WERI-Rb-1 (cell line): Measurements from ENCODE around the gene SNX24.

Experiments
- DNase-seq: peaks from one replicate; pipeline ENCODE4 v3.0.0-alpha.2; 2020
- H3K27ac ChIP-seq: fragments of 250-450 bp; sonication (Bioruptor Pico); 2 replicates; pipeline ENCODE4 v1.5.1; 2020; ENCODE audit warnings: mild to moderate bottlenecking, moderate library complexity
- H3K27me3 ChIP-seq: fragments of 250-450 bp; sonication (Bioruptor Pico); 2 replicates; pipeline ENCODE4 v1.5.1; 2021; ENCODE audit warnings: mild to moderate bottlenecking, low read depth, moderate library complexity; ENCODE audit not compliant: insufficient read depth, severe bottlenecking
- H3K36me3 ChIP-seq: fragments of 250-450 bp; sonication (Bioruptor Pico); 2 replicates; pipeline ENCODE4 v1.5.1; 2020; ENCODE audit warnings: mild to moderate bottlenecking, moderate library complexity
- H3K4me3 ChIP-seq: 2 replicates; pipeline ENCODE4 v1.5.1; 2011; ENCODE audit warnings: low read depth, mild to moderate bottlenecking, control low read depth, low read length
- H3K9me3 ChIP-seq: fragments of 250-450 bp; sonication (Bioruptor Pico); 2 replicates; pipeline ENCODE4 v1.5.1; 2021; ENCODE audit warnings: mild to moderate bottlenecking, moderate library complexity; ENCODE audit not compliant: severe bottlenecking
- CTCF ChIP-seq: IDR thresholded peaks from 2 replicates; pipeline ENCODE4 v1.5.1; 2011; ENCODE audit warnings: low read depth, mild to moderate bottlenecking, control low read depth, inconsistent platforms, low read length

The SNX24 gene

DNA sequence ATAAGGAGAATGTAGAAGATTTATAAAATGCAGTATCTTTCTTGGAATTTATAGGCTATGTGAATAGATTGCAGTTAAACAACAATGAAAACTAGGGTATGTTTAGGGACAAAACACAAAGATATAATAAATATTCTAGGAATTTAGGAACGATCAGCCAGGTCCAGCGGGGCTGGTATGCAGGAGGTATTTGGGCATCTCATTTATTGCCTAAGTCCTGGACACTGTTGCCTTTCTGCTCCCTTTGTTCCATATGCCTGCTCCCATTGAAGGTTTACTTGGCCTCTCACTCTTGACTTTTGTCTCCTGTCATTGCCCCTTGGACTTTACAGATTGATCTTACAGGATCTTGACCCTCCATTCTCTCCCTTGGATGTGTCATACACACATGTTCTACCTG lies 55.9 kb downstream of the SNX24 start:
- H3K27me3 ChIP-seq: no peaks in the 10 kb centered on the region
- H3K9me3 ChIP-seq: no peaks in the 10 kb centered on the region
- H3K27ac ChIP-seq: no peak overlapping the region
- no peaks in the 10 kb centered on the region for H3K36me3 ChIP-seq
- DNase-seq: no peak
- H3K4me3 ChIP-seq: no peak overlapping the region
- TF ChIP-seq CTCF: no peak

DNA sequence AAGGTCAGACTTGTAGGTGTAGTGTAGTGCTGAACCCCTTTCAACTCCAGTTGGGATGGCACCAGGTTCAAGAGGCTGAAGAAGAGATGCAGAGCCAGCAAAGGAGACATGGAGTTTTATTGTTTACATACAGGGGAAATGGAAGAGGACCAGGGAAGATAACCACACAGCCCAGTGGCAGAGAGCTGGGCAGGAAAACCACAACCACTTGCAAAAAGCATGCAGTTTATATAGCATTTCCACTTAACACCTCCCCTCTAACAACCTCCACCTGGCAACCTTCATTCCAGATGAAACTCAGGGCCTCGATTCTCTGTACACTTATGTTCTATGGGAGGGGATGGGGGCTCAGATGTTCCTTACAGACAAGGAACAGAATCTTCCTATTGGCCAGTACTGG lies 56.9 kb downstream of the SNX24 start:
- Histone ChIP-seq H3K27me3 (no peaks in the 10 kb centered on the region), H3K9me3 (no peaks in the 10 kb centered on the region), H3K4me3 (no peak overlapping the region), H3K27ac (no peak overlapping the region), H3K36me3 (no peaks in the 10 kb centered on the region)
- TF ChIP-seq CTCF: no peak
- DNase-seq: no peak

DNA sequence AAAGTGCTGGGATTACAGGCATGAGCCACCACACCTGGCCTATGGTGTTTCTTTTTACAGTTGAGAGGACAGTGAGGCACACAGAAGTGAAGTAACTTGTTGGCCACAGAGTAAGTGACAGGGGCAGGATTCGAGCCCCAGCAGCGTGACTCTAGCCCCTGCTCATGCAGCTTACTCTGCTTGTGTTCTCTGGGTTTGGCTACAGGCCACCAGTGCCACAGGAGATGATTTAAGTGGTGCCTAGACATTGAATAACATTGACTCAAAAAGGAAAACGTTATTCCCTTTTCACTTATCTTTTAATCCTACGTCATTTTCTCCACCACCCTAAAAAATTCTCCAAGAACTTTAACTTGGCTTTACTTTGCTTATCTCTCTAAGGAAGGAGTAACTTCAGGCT lies 61.4 kb downstream of the SNX24 start:
- H3K36me3 ChIP-seq: no peaks in the 10 kb centered on the region
- H3K4me3 ChIP-seq: no peak overlapping the region
- no peaks in the 10 kb centered on the region for H3K9me3 ChIP-seq
- TF ChIP-seq CTCF: no peak
- no peaks in the 10 kb centered on the region for H3K27me3 ChIP-seq
- no peak for DNase-seq
- H3K27ac ChIP-seq: no peak overlapping the region

DNA sequence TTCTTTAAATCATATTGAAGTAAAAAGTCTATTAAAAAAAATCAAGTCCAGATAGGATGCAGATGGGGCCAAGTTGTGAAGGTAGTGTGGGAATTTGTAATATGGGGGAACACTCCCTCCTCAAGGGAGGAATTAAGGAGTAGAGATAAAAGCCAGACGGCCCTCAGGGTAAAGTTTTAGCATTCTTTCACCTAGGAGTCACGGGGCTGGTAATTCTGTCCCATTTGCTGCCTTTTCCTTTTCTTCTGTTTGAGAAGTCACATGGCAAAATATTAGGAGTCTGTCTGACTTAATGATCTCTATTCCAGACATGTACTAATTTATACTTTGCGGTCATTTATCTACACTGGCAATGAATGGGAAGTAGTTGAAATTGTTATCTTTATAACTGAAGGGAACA lies 61.9 kb downstream of the SNX24 start:
- Histone ChIP-seq H3K27ac (no peak overlapping the region), H3K9me3 (no peaks in the 10 kb centered on the region), H3K36me3 (no peaks in the 10 kb centered on the region), H3K4me3 (no peak overlapping the region), H3K27me3 (no peaks in the 10 kb centered on the region)
- DNase-seq: no peak
- no peak for TF ChIP-seq CTCF

GRCh38 chr5:122908108-122908507 lies 62.7 kb downstream of the SNX24 start:
- H3K27me3 ChIP-seq: no peaks in the 10 kb centered on the region
- no peak overlapping the region for H3K27ac ChIP-seq
- no peak for TF ChIP-seq CTCF
- no peaks in the 10 kb centered on the region for H3K9me3 ChIP-seq
- no peaks in the 10 kb centered on the region for H3K36me3 ChIP-seq
- DNase-seq: no peak
- H3K4me3 ChIP-seq: no peak overlapping the region

DNA sequence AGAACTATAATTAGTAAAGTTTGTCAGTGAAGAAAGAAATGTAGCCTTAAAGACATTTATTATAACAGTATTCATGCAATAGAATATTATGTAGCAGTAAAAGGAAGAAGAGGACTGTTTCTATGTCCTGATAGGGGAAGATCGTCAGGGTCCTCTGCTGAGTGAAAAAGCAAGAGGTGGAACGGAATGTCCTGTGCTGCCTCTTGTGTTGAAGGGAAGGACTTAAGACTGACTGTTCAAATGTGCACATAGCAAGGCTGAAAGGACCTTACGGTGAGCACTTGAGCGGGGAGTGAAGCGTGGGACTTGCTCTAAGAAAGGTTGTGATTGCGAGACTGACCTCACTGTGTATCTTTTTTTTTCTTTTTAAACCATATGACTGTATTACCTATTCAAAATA lies 63.2 kb downstream of the SNX24 start:
- Histone ChIP-seq H3K9me3 (no peaks in the 10 kb centered on the region), H3K27me3 (no peaks in the 10 kb centered on the region), H3K27ac (no peak overlapping the region), H3K4me3 (no peak overlapping the region), H3K36me3 (no peaks in the 10 kb centered on the region)
- TF ChIP-seq CTCF: no peak
- DNase-seq: no peak
